Breast epithelium (tissue), 3 donors: Measurements from ENCODE around the gene SPATA25.

Source experiments
- POLR2A ChIP-seq: fragments of 450-650 bp; IDR thresholded peaks from one replicate; pipeline ENCODE4 v1.6.1; 2016; ENCODE audit warnings: antibody characterized with exemption, mild to moderate bottlenecking, moderate library complexity
- TF ChIP-seq, protein P1 (sequence below), 3 donors: fragments of 450-650 bp; IDR thresholded peaks; one replicate each; pipeline ENCODE4 v1.5.1; 2016 to 2017; ENCODE audit warnings: antibody characterized with exemption in 3 of 3, mild to moderate bottlenecking in 3 of 3, moderate library complexity in 3 of 3

DNA sequence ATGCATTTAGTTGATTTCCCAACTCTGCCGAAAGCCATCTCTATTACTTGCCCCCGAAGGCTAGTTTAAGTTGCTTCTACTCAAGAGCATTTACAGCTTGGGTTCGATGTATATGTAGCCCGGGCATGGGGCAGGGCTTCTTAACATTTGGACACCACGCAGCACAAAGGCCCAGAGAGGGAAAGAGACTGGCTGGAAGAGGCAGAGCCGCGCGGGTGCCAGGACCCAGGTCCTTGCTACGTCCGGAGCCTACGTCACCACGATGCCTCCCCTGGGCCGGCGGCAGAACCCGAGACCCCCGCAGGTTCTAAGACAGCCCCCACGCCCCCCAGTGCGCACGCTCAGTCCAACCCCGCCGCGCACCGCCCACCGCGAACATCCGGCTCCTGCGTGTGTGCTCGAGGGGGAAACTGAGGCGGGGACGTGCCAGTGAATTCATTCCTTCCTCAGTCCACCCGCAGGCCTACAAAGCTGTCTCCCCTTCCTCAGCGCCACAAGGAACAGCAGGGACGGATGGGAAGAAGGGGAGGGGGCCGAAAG, 46.7 kb upstream of the SPATA25 start:
- TF ChIP-seq, protein P1, sequence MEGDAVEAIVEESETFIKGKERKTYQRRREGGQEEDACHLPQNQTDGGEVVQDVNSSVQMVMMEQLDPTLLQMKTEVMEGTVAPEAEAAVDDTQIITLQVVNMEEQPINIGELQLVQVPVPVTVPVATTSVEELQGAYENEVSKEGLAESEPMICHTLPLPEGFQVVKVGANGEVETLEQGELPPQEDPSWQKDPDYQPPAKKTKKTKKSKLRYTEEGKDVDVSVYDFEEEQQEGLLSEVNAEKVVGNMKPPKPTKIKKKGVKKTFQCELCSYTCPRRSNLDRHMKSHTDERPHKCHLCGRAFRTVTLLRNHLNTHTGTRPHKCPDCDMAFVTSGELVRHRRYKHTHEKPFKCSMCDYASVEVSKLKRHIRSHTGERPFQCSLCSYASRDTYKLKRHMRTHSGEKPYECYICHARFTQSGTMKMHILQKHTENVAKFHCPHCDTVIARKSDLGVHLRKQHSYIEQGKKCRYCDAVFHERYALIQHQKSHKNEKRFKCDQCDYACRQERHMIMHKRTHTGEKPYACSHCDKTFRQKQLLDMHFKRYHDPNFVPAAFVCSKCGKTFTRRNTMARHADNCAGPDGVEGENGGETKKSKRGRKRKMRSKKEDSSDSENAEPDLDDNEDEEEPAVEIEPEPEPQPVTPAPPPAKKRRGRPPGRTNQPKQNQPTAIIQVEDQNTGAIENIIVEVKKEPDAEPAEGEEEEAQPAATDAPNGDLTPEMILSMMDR (IDR thresholded peaks at IDR 0.05) = no peak
- no peak for TF ChIP-seq POLR2A
